ENCODE data around the gene DENR. TPM values are rescaled to one million over a fixed set of nuclear protein-coding genes. Genes with fewer than 3 reads are reported as not detected.

DENR gene
- total and polyA plus RNA-seq, 2 of the 8 experiments (the other 6 are each of a cell fraction or from before 2014, with no cell fraction given): 26.9 to 84.0 TPM

DNA sequence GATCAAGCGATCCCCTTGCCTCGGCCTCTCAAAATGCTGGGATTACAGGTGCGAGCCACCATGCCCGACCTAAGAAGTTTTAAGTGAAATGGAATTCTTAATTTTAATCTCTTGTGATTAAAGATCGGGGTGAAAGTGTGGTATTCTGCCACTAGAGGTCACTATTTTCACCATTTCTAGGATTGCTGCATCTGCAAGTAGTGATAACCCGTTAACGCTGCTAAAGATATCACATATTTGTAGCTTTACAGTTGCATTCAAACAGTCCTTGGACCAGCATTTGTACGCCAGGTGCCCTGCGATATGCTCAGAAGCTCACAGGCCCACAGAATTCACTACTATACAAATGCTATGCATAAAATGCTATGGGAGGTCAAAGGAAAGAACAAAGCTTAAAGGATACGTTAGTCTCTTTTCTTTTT lies 41.1 kb downstream of the DENR start (continued):
- TF ChIP-seq, protein P1, sequence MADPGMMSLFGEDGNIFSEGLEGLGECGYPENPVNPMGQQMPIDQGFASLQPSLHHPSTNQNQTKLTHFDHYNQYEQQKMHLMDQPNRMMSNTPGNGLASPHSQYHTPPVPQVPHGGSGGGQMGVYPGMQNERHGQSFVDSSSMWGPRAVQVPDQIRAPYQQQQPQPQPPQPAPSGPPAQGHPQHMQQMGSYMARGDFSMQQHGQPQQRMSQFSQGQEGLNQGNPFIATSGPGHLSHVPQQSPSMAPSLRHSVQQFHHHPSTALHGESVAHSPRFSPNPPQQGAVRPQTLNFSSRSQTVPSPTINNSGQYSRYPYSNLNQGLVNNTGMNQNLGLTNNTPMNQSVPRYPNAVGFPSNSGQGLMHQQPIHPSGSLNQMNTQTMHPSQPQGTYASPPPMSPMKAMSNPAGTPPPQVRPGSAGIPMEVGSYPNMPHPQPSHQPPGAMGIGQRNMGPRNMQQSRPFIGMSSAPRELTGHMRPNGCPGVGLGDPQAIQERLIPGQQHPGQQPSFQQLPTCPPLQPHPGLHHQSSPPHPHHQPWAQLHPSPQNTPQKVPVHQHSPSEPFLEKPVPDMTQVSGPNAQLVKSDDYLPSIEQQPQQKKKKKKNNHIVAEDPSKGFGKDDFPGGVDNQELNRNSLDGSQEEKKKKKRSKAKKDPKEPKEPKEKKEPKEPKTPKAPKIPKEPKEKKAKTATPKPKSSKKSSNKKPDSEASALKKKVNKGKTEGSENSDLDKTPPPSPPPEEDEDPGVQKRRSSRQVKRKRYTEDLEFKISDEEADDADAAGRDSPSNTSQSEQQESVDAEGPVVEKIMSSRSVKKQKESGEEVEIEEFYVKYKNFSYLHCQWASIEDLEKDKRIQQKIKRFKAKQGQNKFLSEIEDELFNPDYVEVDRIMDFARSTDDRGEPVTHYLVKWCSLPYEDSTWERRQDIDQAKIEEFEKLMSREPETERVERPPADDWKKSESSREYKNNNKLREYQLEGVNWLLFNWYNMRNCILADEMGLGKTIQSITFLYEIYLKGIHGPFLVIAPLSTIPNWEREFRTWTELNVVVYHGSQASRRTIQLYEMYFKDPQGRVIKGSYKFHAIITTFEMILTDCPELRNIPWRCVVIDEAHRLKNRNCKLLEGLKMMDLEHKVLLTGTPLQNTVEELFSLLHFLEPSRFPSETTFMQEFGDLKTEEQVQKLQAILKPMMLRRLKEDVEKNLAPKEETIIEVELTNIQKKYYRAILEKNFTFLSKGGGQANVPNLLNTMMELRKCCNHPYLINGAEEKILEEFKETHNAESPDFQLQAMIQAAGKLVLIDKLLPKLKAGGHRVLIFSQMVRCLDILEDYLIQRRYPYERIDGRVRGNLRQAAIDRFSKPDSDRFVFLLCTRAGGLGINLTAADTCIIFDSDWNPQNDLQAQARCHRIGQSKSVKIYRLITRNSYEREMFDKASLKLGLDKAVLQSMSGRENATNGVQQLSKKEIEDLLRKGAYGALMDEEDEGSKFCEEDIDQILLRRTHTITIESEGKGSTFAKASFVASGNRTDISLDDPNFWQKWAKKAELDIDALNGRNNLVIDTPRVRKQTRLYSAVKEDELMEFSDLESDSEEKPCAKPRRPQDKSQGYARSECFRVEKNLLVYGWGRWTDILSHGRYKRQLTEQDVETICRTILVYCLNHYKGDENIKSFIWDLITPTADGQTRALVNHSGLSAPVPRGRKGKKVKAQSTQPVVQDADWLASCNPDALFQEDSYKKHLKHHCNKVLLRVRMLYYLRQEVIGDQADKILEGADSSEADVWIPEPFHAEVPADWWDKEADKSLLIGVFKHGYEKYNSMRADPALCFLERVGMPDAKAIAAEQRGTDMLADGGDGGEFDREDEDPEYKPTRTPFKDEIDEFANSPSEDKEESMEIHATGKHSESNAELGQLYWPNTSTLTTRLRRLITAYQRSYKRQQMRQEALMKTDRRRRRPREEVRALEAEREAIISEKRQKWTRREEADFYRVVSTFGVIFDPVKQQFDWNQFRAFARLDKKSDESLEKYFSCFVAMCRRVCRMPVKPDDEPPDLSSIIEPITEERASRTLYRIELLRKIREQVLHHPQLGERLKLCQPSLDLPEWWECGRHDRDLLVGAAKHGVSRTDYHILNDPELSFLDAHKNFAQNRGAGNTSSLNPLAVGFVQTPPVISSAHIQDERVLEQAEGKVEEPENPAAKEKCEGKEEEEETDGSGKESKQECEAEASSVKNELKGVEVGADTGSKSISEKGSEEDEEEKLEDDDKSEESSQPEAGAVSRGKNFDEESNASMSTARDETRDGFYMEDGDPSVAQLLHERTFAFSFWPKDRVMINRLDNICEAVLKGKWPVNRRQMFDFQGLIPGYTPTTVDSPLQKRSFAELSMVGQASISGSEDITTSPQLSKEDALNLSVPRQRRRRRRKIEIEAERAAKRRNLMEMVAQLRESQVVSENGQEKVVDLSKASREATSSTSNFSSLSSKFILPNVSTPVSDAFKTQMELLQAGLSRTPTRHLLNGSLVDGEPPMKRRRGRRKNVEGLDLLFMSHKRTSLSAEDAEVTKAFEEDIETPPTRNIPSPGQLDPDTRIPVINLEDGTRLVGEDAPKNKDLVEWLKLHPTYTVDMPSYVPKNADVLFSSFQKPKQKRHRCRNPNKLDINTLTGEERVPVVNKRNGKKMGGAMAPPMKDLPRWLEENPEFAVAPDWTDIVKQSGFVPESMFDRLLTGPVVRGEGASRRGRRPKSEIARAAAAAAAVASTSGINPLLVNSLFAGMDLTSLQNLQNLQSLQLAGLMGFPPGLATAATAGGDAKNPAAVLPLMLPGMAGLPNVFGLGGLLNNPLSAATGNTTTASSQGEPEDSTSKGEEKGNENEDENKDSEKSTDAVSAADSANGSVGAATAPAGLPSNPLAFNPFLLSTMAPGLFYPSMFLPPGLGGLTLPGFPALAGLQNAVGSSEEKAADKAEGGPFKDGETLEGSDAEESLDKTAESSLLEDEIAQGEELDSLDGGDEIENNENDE (IDR thresholded peaks at IDR 0.05; ENCODE audit: insufficient replicate concordance, low read length): no peak
- no peak for TF ChIP-seq POLR2AphosphoS5 (IDR thresholded peaks at IDR 0.05; ENCODE audit: low read depth, low read length)
- TF ChIP-seq RAD21 (IDR thresholded peaks at IDR 0.05 in 1 of 2, conservative IDR thresholded peaks at IDR 0.05 in 1 of 2; ENCODE audit: low read depth in 2 of 2, low read length in 2 of 2): peak; percentile 58 to 64
- no peak for TF ChIP-seq SRF (IDR thresholded peaks at IDR 0.05; ENCODE audit: low read depth, low read length)
- TF ChIP-seq MAFK (IDR thresholded peaks at IDR 0.05; ENCODE audit: low read depth, low read length): 0 out of 2 replicates have a peak, but pooled peaks have one; percentile 38
- no peak for TF ChIP-seq TEAD4 (IDR thresholded peaks at IDR 0.05; ENCODE audit: low read depth, low read length)
- TF ChIP-seq, protein P2, sequence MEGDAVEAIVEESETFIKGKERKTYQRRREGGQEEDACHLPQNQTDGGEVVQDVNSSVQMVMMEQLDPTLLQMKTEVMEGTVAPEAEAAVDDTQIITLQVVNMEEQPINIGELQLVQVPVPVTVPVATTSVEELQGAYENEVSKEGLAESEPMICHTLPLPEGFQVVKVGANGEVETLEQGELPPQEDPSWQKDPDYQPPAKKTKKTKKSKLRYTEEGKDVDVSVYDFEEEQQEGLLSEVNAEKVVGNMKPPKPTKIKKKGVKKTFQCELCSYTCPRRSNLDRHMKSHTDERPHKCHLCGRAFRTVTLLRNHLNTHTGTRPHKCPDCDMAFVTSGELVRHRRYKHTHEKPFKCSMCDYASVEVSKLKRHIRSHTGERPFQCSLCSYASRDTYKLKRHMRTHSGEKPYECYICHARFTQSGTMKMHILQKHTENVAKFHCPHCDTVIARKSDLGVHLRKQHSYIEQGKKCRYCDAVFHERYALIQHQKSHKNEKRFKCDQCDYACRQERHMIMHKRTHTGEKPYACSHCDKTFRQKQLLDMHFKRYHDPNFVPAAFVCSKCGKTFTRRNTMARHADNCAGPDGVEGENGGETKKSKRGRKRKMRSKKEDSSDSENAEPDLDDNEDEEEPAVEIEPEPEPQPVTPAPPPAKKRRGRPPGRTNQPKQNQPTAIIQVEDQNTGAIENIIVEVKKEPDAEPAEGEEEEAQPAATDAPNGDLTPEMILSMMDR (IDR thresholded peaks at IDR 0.05; ENCODE audit: control extremely low read depth in 1 of 3, insufficient read depth in 1 of 3, low read depth in 1 of 3, low read length in 3 of 3): peak in 2 of 3 experiments; percentile 45 to 75; a peak in 2 of 4 replicates
- TF ChIP-seq RBBP5 (IDR thresholded peaks at IDR 0.05; ENCODE audit: borderline replicate concordance, low read depth, low read length): no peak
- TF ChIP-seq SP4 (IDR thresholded peaks at IDR 0.05; ENCODE audit: low read length): no peak

Measured in H1 (cell line).